ENCODE measurements around the gene ZNF487. TPM values are rescaled to one million over a fixed set of nuclear protein-coding genes. Genes with fewer than 3 reads are reported as not detected.

ZNF487 gene
- total and polyA plus RNA-seq, 2 of the 13 experiments (the other 11 are each of a cell fraction or from before 2014, with no cell fraction given), result 7.4 to 8.8 TPM

DNA sequence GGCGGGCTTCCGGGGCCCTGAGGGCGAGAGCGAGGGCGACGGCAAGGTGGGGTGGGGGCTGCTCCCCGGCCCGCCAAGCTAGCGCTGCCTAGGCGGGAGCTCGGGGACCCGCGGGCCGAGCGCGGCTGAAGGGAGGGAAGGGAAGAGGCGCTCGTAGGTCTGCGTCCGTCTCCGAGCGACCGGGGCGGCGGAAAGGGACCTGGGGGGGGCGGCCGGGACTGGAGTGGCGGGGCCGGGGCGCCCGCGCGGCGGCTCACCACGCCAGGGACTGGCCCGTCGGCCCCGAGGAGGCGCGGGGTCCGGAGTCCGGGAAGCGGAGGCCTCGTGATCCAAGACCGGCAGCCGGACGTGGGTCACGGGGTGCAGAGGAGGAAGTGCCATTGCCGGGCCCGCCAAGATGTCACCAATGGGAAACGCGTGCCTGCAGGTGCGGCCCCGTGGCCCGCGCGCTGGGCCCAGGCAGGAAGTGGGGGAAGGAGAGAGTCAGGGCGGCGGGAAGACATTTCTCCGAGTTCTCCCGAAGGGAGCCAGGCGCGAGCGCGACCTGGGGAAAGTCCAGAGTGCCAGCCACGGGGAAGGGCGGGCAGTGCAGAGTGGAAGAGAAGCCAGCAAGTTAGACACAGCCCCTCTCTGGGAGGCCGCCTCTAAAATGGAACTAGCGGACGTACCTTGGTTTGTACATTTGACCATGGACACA is 39.8 kb upstream of the ZNF487 start (continued):
- TF ChIP-seq FOXC1 (CRISPR knock-in tag; IDR thresholded peaks at IDR 0.05; ENCODE audit: borderline replicate concordance), result peak; percentile 94
- TF ChIP-seq, protein P1, sequence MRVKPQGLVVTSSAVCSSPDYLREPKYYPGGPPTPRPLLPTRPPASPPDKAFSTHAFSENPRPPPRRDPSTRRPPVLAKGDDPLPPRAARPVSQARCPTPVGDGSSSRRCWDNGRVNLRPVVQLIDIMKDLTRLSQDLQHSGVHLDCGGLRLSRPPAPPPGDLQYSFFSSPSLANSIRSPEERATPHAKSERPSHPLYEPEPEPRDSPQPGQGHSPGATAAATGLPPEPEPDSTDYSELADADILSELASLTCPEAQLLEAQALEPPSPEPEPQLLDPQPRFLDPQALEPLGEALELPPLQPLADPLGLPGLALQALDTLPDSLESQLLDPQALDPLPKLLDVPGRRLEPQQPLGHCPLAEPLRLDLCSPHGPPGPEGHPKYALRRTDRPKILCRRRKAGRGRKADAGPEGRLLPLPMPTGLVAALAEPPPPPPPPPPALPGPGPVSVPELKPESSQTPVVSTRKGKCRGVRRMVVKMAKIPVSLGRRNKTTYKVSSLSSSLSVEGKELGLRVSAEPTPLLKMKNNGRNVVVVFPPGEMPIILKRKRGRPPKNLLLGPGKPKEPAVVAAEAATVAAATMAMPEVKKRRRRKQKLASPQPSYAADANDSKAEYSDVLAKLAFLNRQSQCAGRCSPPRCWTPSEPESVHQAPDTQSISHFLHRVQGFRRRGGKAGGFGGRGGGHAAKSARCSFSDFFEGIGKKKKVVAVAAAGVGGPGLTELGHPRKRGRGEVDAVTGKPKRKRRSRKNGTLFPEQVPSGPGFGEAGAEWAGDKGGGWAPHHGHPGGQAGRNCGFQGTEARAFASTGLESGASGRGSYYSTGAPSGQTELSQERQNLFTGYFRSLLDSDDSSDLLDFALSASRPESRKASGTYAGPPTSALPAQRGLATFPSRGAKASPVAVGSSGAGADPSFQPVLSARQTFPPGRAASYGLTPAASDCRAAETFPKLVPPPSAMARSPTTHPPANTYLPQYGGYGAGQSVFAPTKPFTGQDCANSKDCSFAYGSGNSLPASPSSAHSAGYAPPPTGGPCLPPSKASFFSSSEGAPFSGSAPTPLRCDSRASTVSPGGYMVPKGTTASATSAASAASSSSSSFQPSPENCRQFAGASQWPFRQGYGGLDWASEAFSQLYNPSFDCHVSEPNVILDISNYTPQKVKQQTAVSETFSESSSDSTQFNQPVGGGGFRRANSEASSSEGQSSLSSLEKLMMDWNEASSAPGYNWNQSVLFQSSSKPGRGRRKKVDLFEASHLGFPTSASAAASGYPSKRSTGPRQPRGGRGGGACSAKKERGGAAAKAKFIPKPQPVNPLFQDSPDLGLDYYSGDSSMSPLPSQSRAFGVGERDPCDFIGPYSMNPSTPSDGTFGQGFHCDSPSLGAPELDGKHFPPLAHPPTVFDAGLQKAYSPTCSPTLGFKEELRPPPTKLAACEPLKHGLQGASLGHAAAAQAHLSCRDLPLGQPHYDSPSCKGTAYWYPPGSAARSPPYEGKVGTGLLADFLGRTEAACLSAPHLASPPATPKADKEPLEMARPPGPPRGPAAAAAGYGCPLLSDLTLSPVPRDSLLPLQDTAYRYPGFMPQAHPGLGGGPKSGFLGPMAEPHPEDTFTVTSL (CRISPR knock-in tag; IDR thresholded peaks at IDR 0.05; ENCODE audit: borderline replicate concordance), result peak; percentile 66
- TF ChIP-seq FOXA3 (CRISPR knock-in tag; IDR thresholded peaks at IDR 0.05), result peak; percentile 57; the same call in 1 of the 2 replicates
- TF ChIP-seq, protein P2, sequence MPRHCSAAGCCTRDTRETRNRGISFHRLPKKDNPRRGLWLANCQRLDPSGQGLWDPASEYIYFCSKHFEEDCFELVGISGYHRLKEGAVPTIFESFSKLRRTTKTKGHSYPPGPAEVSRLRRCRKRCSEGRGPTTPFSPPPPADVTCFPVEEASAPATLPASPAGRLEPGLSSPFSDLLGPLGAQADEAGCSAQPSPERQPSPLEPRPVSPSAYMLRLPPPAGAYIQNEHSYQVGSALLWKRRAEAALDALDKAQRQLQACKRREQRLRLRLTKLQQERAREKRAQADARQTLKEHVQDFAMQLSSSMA (CRISPR knock-in tag; IDR thresholded peaks at IDR 0.05), result peak; percentile 89
- no peak for TF ChIP-seq SOX13 (IDR thresholded peaks at IDR 0.05)
- TF ChIP-seq SOX13 (CRISPR knock-in tag; conservative IDR thresholded peaks at IDR 0.05 in 1 of 2, IDR thresholded peaks at IDR 0.05 in 1 of 2), result peak in 1 of 2 experiments; percentile 56; a peak in 2 of 4 replicates
- TF ChIP-seq RBM39 (IDR thresholded peaks at IDR 0.05; ENCODE audit: low read depth, low read length, poor library complexity, severe bottlenecking), result no peak
- TF ChIP-seq, protein P3, sequence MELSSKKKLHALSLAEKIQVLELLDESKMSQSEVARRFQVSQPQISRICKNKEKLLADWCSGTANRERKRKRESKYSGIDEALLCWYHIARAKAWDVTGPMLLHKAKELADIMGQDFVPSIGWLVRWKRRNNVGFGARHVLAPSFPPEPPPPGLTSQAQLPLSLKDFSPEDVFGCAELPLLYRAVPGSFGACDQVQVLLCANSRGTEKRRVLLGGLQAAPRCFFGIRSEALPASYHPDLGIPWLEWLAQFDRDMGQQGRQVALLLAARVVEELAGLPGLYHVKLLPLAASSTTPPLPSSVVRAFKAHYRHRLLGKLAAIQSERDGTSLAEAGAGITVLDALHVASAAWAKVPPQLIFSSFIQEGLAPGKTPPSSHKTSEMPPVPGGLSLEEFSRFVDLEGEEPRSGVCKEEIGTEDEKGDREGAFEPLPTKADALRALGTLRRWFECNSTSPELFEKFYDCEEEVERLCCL (CRISPR knock-in tag; IDR thresholded peaks at IDR 0.05; ENCODE audit: borderline replicate concordance), result no peak
- no peak for TF ChIP-seq PRPF4 (IDR thresholded peaks at IDR 0.05; ENCODE audit: low read depth, low read length, poor library complexity, severe bottlenecking)
- TF ChIP-seq KLF6 (CRISPR knock-in tag; IDR thresholded peaks at IDR 0.05), result peak; percentile 73; the same call in 1 of the 2 replicates
- TF ChIP-seq PAWR (CRISPR knock-in tag; IDR thresholded peaks at IDR 0.05; ENCODE audit: borderline replicate concordance), result 0 out of 2 replicates have a peak, but pooled peaks have one; percentile 59
- TF ChIP-seq ZNF7 (CRISPR knock-in tag; IDR thresholded peaks at IDR 0.05), result no peak
- TF ChIP-seq HNRNPL (IDR thresholded peaks at IDR 0.05; ENCODE audit: low read depth, low read length), result peak; percentile 69; the same call in 1 of the 2 replicates
- TF ChIP-seq EEA1 (CRISPR knock-in tag; IDR thresholded peaks at IDR 0.05; ENCODE audit: borderline replicate concordance), result peak; percentile 91; the same call in 1 of the 2 replicates
- TF ChIP-seq ZNF138 (CRISPR knock-in tag; IDR thresholded peaks at IDR 0.05; ENCODE audit: low read depth), result peak; percentile 96; the same call in 1 of the 2 replicates
- TF ChIP-seq PHF21A (CRISPR knock-in tag; IDR thresholded peaks at IDR 0.05), result no peak; the same call in 1 of the 2 replicates
- peak; percentile 91 for TF ChIP-seq MLLT10 (CRISPR knock-in tag; IDR thresholded peaks at IDR 0.05)
- TF ChIP-seq, protein P4, sequence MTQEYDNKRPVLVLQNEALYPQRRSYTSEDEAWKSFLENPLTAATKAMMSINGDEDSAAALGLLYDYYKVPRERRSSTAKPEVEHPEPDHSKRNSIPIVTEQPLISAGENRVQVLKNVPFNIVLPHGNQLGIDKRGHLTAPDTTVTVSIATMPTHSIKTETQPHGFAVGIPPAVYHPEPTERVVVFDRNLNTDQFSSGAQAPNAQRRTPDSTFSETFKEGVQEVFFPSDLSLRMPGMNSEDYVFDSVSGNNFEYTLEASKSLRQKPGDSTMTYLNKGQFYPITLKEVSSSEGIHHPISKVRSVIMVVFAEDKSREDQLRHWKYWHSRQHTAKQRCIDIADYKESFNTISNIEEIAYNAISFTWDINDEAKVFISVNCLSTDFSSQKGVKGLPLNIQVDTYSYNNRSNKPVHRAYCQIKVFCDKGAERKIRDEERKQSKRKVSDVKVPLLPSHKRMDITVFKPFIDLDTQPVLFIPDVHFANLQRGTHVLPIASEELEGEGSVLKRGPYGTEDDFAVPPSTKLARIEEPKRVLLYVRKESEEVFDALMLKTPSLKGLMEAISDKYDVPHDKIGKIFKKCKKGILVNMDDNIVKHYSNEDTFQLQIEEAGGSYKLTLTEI (CRISPR knock-in tag; conservative IDR thresholded peaks at IDR 0.05), result no peak; the same call in 1 of the 2 replicates

Data from HepG2 (cell line).